HepG2 (cell line): ENCODE measurements around the gene OGFOD3. TPM values are rescaled to one million over a fixed set of nuclear protein-coding genes. Genes with fewer than 3 reads are reported as not detected.

Experiments used
- ARID5B ChIP-seq: IDR thresholded peaks from 2 replicates; pipeline ENCODE4 v1.4.0; 2020; ENCODE audit warnings: mild to moderate bottlenecking, missing genetic modification reagents
- CBX1 ChIP-seq: IDR thresholded peaks from one replicate; pipeline ENCODE4 v1.6.1; 2016; ENCODE audit warnings: antibody characterized with exemption, low read depth
- CEBPB ChIP-seq: IDR thresholded peaks from 2 replicates; pipeline ENCODE4 v1.6.1; 2011; ENCODE audit warnings: low read depth, low read length, improper control_type of control experiment, borderline replicate concordance
- FOSL2 ChIP-seq: sonication (generic); formaldehyde crosslinking; IDR thresholded peaks from 2 replicates; pipeline ENCODE4 v1.4.0; 2020; ENCODE audit warnings: missing genetic modification reagents
- GABPA ChIP-seq, 2 experiments: IDR thresholded peaks; 2 replicates each; pipeline ENCODE4 v1.6.1; 2011 to 2016; ENCODE audit warnings: low read depth in 2 of 2, low read length in 1 of 2, missing biosample characterization in 1 of 2, missing genetic modification characterization in 1 of 2
- LBX2 ChIP-seq: sonication (generic); formaldehyde crosslinking; IDR thresholded peaks from 2 replicates; pipeline ENCODE4 v1.5.0; 2020; ENCODE audit warnings: missing genetic modification reagents, mild to moderate bottlenecking, borderline replicate concordance
- MATR3 ChIP-seq: sonication (generic); formaldehyde crosslinking; IDR thresholded peaks from 2 replicates; pipeline ENCODE4 v1.4.0; 2020; ENCODE audit warnings: missing genetic modification reagents
- MTA3 ChIP-seq: sonication (generic); formaldehyde crosslinking; IDR thresholded peaks from 2 replicates; pipeline ENCODE4 v1.4.0; 2020; ENCODE audit warnings: missing genetic modification reagents
- NR0B2 ChIP-seq: sonication (generic); formaldehyde crosslinking; IDR thresholded peaks from 2 replicates; pipeline ENCODE4 v1.4.0; 2020; ENCODE audit warnings: mild to moderate bottlenecking, missing genetic modification reagents
- POGZ ChIP-seq: sonication (generic); formaldehyde crosslinking; IDR thresholded peaks from 2 replicates; pipeline ENCODE4 v1.4.0; 2020; ENCODE audit warnings: mild to moderate bottlenecking, missing genetic modification reagents
- RBFOX2 ChIP-seq: fragments of 200-400 bp; formaldehyde crosslinking; IDR thresholded peaks from 2 replicates; pipeline ENCODE4 v1.6.1; 2017; ENCODE audit warnings: low read depth, mild to moderate bottlenecking, low read length
- RFX1 ChIP-seq: fragments of 450-650 bp; IDR thresholded peaks from 2 replicates; pipeline ENCODE4 v1.6.1; 2017
- SALL2 ChIP-seq: sonication (generic); formaldehyde crosslinking; IDR thresholded peaks from 2 replicates; pipeline ENCODE4 v1.8.1; 2023; ENCODE audit warnings: mild to moderate bottlenecking, missing genetic modification reagents, inconsistent platforms
- SIN3A ChIP-seq: IDR thresholded peaks from 2 replicates; pipeline ENCODE4 v1.6.1; 2011; ENCODE audit warnings: low read depth, mild to moderate bottlenecking, control low read depth, low read length, borderline replicate concordance
- SKI ChIP-seq: fragments of 450-650 bp; IDR thresholded peaks from one replicate; pipeline ENCODE4 v1.6.1; 2018; ENCODE audit warnings: mild to moderate bottlenecking; ENCODE audit not compliant: partially characterized antibody
- ZNF138 ChIP-seq: sonication (generic); formaldehyde crosslinking; IDR thresholded peaks from 2 replicates; pipeline ENCODE4 v1.5.0; 2020; ENCODE audit warnings: mild to moderate bottlenecking, low read depth, missing genetic modification reagents
- ZNF280D ChIP-seq: sonication (generic); formaldehyde crosslinking; IDR thresholded peaks from 2 replicates; pipeline ENCODE4 v1.5.1; 2020; ENCODE audit warnings: mild to moderate bottlenecking, missing genetic modification reagents
- ZNF333 ChIP-seq: sonication (generic); formaldehyde crosslinking; IDR thresholded peaks from 2 replicates; pipeline ENCODE4 v1.4.0; 2020; ENCODE audit warnings: mild to moderate bottlenecking, missing genetic modification reagents, borderline replicate concordance
- ZNF343 ChIP-seq: sonication (generic); formaldehyde crosslinking; IDR thresholded peaks from 2 replicates; pipeline ENCODE4 v1.4.0; 2020; ENCODE audit warnings: mild to moderate bottlenecking, missing genetic modification reagents
- ZNF816 ChIP-seq: sonication (generic); formaldehyde crosslinking; IDR thresholded peaks from 2 replicates; pipeline ENCODE4 v1.8.0; 2022; ENCODE audit warnings: missing genetic modification reagents, mild to moderate bottlenecking, borderline replicate concordance
- ZNF839 ChIP-seq: sonication (generic); formaldehyde crosslinking; IDR thresholded peaks from 2 replicates; pipeline ENCODE4 v1.4.0; 2020; ENCODE audit warnings: missing genetic modification reagents, mild to moderate bottlenecking, borderline replicate concordance
- polyA plus RNA-seq, 8 experiments: library from polyadenylated mRNA; depleted of rRNA in 3 of 8; stranded (reverse) in 7 of 8; unstranded in 1 of 8; fragments of >200 nt; fragmentation: Illumina TruSeq in 4 of 8; extraction: Trizol in 4 of 8; gene quantifications; 2 replicates each; pipeline versions ENCODE4 v1.2.1 to v1.2.3, GENCODE V29; 2011 to 2016; ENCODE audit warnings: low read depth in 4 of 8, missing spikeins in 1 of 8, mixed read lengths in 1 of 8; ENCODE audit not compliant: insufficient read depth in 1 of 8
- total RNA-seq, 5 experiments: library from RNA; depleted of rRNA; stranded (reverse); fragments of >200 nt; fragmentation: Illumina TruSeq; extraction: Trizol; gene quantifications; 2 replicates each; pipeline ENCODE4 v1.2.3, GENCODE V29; 2016; ENCODE audit warnings: low read depth in 1 of 5

OGFOD3 gene
- total and polyA plus RNA-seq, 2 of the 13 experiments (the other 11 are each of a cell fraction or from before 2014, with no cell fraction given), result 40.0 to 42.1 TPM

- TF ChIP-seq ZNF280D (0 out of 2 replicates have a peak, but pooled peaks have one; percentile 60), RFX1 (no peak), SIN3A (no peak), ZNF343 (CRISPR knock-in tag) (0 out of 2 replicates have a peak, but pooled peaks have one; percentile 71), NR0B2 (CRISPR knock-in tag) (peak; percentile 76; the same call in 1 of the 2 replicates), RBFOX2 (no peak), CBX1 (no peak), SKI (peak; percentile 15), MATR3 (no peak), LBX2 (CRISPR knock-in tag) (peak; percentile 65; the same call in 1 of the 2 replicates), POGZ (CRISPR knock-in tag) (0 out of 2 replicates have a peak, but pooled peaks have one; percentile 17), ARID5B (CRISPR knock-in tag) (peak; percentile 71; the same call in 1 of the 2 replicates), CEBPB (0 out of 2 replicates have a peak, but pooled peaks have one; percentile 2), FOSL2 (CRISPR knock-in tag) (0 out of 2 replicates have a peak, but pooled peaks have one; percentile 29), GABPA (IDR thresholded peaks at IDR 0.05; ENCODE audit: low read depth, low read length) (no peak), GABPA (CRISPR knock-in tag; IDR thresholded peaks at IDR 0.05; ENCODE audit: low read depth) (no peak), SALL2 (CRISPR knock-in tag) (peak; percentile 76; the same call in 1 of the 2 replicates), ZNF839 (CRISPR knock-in tag) (peak; percentile 95; the same call in 1 of the 2 replicates), ZNF816 (peak; percentile 53; the same call in 1 of the 2 replicates), ZNF138 (CRISPR knock-in tag) (no peak), ZNF333 (CRISPR knock-in tag) (peak; percentile 77; the same call in 1 of the 2 replicates), MTA3 (CRISPR knock-in tag) (no peak)
Measured at GRCh38 chr17:82351713-82352488, 66.5 kb downstream of the OGFOD3 start (continued).
